ENCODE results near the gene RAB44.

RAB44 gene

GRCh38 chr6:36771145-36771544, 73.5 kb downstream of the RAB44 start:
- DNase-seq (ENCODE audit: low read depth in 2 of 2): no peak

- DNase-seq (ENCODE audit: low read depth in 2 of 2): no peak
Measured at GRCh38 chr6:36772397-36772796, 74.8 kb downstream of the RAB44 start.

GRCh38 chr6:36774331-36774730, 76.7 kb downstream of the RAB44 start:
- DNase-seq (ENCODE audit: low read depth in 2 of 2): no peak

- no peak for DNase-seq (ENCODE audit: low read depth in 2 of 2)
Measured at GRCh38 chr6:36776167-36776566, 78.5 kb downstream of the RAB44 start.

DNA sequence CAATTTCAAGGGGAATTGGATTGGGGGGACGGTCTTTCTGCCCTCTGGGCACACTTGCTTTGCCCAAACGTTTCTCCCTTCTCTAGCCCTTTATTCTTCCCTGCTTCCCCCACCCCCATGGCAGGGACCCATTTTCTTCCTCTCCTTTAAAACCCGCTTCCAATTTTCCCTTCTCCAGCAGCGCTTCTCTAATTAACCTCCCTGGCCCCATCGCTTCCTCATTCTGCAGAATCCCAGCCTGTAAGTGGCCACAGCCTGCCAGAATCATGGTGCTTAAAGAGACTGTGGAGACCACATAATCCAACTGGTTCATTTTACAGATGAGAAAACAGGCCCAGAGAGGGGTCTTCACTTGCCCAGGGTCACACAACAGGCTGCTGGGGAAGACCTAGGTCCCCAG, 80.2 kb downstream of the RAB44 start:
- DNase-seq (ENCODE audit: low read depth in 2 of 2): no peak

GRCh38 chr6:36779227-36779626, 81.6 kb downstream of the RAB44 start:
- no peak for DNase-seq (ENCODE audit: low read depth in 2 of 2)

DNA sequence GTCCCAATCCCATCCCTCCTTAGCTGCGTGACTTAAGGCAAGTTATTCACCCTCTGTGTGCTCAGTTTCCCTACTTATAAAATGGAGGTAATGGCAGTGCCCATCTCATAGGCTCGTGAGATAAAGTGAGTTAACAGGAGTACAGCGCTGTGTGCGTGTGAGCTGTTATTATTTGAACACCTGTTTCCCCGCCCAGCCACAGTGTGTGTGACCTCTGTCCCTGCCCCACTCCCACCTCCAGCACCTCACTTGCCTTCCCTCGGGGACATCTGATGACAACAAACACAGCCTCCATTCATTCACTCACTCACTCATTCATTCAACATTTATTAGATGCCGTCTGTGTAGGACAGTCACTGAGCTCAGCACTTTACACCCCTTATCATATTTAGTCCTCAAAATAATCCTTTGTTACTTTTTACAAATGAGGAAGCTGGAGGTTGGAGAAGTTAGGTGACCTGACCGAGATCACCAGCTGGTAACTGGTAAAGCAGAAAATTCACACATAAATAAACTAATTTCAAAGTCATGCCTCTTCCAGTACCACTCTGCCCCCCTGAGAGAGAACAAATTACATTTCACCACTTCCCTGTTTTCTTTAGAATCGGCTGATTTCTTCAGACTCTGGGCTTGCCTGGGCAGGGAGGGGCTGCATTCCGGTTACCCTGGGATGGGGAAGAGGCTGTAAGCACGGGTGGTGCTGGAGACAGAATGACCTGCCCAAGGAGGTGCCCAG, 83.0 kb downstream of the RAB44 start:
- DNase-seq (ENCODE audit: low read depth in 2 of 2): no peak

- DNase-seq (ENCODE audit: low read depth in 2 of 2): no peak
Measured at GRCh38 chr6:36781669-36782068, 84.0 kb downstream of the RAB44 start.

Data from stimulated activated CD4-positive, alpha-beta T cell treated with anti-CD3 and anti-CD28 coated beads, Interleukin-12 subunit alpha, Interleukin-12 subunit beta, amount 100 ng/mL, for 24 hours (primary cell).